ENCODE measurements around the gene SULT1C3.
A peak's percentile ranks its signal among the peaks of the same experiment; 100 is the strongest.

The SULT1C3 gene

DNA sequence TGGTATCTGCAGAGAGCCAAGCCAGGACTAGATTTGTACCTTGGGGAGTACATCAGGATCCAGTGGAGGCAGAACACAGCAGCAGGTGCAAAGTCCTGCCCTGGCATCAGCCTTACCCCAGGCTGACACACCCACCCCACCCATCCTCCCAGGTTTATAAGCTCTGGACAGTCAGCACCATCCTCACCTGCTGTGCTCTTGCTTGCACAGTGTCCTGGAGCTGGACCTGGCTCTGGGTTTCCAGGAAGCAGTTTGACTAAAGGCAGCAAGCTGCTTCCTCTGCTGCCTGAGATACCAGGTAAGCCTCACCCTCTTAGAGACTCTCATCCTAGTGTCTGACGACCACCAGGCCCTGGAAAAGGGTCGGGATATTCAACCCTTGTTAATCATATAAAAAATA lies at the start of gene SULT1C3:
TSS of gene SULT1C3 (plus strand) at position 183 of the 400 bp plus-strand sequence. CDS start 7,227 bp downstream, outside the sequence.
- no peak for DNase-seq (ENCODE audit: low spot score)

GRCh38 chr2:108193251-108193650 lies 46.5 kb upstream of the SULT1C3 start:
- no peak for DNase-seq (ENCODE audit: low spot score)

DNA sequence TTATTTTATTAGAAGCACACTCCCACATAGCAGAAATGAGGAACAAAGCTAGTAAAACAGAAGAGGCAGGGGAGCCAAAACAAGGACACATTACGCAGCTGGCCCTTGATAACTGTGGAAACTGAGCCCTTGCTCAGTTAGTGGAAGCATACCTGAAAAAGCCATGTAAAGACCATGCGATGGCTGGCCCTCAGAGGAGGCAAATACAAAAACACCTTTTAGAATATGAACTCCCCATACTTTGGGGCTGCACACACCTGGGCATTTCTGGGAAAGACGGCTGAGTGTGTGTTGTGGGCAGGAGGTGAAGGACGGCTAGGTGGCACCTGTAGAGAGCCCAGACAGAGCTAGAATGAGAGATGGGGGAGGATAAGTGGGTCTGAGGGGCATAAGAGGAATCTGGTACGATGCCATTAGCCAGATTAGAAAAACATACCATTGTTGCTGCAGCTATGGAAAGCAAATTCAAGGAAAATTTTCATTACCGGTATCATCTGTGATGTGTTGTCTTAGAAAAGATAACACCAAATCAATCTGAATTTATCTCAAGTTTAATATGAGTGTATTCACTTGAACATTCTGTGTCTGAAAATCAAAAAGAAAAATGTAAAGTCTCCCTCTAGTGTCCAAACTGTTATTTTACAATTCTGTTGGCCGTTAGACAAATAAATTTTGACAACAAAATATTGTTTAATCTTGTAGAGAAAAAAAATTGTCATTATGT lies 45.2 kb upstream of the SULT1C3 start:
- DNase-seq (ENCODE audit: low spot score), result no peak

DNA sequence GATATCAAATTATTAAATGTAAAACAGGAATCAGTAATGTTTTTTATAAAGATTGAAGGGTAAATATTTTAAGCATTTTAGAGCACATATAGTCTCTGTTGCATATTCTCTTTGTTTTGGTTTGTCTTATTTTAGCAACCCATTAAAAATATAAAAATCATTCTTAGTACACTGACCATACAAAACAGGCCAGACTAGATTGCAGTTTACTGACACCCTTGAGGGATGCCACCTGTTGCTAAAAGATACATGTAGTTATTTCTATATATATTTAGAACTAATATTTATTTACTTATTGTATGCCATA lies 44.7 kb upstream of the SULT1C3 start:
- DNase-seq (ENCODE audit: low spot score), result no peak

DNA sequence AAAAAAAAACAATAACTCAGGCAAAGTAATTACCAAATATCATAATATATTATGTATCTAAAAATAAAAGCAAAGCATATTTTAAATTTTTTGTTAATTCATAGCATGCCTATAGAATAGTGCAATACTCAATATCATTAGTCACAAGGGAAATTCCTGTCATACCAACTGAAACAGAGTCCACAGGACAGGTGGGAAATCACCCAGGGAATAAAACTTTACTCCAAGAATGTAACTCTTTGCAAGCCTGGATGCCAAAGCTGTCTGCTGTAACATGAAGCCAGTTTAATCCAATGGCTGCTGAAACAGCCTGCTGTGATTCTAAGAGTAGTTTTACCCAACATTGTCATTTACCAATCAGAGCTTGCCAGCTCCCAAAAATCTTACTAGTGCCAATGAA lies 40.0 kb upstream of the SULT1C3 start:
- DNase-seq (ENCODE audit: low spot score), result no peak

DNA sequence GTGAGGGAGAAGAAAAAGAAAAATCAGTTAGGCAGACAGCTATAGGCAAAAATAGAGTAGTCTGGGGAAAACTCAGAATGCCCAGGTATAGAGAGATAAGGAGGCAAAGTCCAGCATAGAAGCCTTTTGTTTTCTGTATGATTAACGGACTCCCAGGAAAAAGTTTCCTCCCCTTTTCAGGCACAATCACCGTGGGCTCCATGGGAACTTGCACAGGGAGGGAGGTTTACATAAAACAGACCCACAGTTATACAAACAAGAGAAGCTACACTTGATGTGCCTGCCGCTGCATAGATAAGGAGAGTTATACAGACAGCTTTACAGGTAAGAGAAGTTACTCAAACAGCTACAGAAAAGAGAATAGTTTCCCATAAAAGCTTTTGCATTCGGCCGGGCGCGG lies 39.2 kb upstream of the SULT1C3 start:
- peak; percentile 6 for DNase-seq (ENCODE audit: low spot score)

DNA sequence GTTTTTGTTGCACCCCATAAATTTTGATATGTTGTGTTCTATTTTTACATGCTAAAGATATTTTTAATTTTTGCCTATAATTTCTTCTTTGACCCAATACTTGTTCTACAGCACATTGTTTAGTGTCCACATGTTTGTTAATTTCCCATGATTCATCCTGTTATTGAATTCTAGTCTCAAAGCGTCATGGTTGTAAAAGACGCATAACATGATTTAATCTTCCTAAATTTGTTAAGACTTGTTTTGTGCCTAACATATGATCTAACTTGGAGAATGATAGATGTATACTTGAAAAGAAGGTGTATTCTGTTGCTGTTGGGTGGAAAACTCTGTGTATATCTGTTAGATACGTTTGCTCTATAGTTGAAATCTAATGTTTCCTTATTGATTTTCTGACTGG lies 27.1 kb upstream of the SULT1C3 start:
- DNase-seq (ENCODE audit: low spot score), result no peak

DNA sequence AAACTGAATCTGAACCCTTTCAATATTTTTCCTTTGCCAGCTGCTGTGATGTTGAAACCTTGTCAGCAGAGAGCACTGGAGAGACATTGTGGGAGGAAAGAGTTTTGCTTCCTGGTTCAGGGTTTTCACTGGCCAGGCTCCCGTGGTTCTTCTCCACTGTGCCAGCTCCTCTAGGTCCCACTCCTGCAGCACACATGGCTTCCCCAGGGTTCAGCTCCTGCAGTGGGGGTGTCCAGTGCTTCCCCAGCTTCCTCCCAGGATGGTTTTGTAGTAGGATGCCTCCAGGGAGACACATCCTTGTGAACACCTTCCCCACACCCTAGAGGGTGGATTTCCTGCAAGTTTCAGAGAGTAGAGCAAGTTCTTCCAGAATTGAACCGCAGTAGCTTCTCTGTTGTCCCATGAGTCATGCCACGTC lies 24.0 kb upstream of the SULT1C3 start:
- peak; percentile 17 for DNase-seq (ENCODE audit: low spot score)

- no peak for DNase-seq (ENCODE audit: low spot score)
Measured at GRCh38 chr2:108217211-108217610, 22.6 kb upstream of the SULT1C3 start.

DNA sequence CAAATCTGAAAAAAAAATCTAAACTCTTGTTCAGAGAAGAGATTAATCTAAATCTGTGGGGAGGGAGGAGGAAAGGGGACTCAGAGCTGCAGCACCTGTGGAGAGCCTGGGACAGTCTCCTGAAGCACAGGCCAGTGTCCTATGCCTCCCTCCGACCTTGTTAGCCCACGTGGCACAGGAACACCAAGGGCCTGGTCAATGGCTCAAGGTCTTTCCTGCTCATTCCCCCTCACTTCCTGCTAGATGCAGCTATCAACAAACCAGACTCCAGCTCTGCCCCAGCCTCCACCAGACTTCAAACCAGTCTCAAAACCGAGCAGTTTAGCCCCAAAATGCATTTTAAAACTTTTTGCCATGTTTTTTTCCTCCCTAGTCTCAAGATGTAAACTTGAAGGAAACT lies 20.1 kb upstream of the SULT1C3 start:
- DNase-seq (ENCODE audit: low spot score), result no peak

- no peak for DNase-seq (ENCODE audit: low spot score)
Measured at GRCh38 chr2:108220191-108220590, 19.6 kb upstream of the SULT1C3 start.

- DNase-seq (ENCODE audit: low spot score), result no peak
Measured at GRCh38 chr2:108220942-108221541, 18.7 kb upstream of the SULT1C3 start.

GRCh38 chr2:108222261-108222660 lies 17.5 kb upstream of the SULT1C3 start:
- DNase-seq (ENCODE audit: low spot score), result no peak

- DNase-seq (ENCODE audit: low spot score), result no peak
Measured at GRCh38 chr2:108223573-108223972, 16.2 kb upstream of the SULT1C3 start.

- no peak for DNase-seq (ENCODE audit: low spot score)
Measured at GRCh38 chr2:108224022-108224421, 15.7 kb upstream of the SULT1C3 start.

- DNase-seq (ENCODE audit: low spot score), result no peak
Measured at GRCh38 chr2:108226564-108226963, 13.2 kb upstream of the SULT1C3 start.

DNA sequence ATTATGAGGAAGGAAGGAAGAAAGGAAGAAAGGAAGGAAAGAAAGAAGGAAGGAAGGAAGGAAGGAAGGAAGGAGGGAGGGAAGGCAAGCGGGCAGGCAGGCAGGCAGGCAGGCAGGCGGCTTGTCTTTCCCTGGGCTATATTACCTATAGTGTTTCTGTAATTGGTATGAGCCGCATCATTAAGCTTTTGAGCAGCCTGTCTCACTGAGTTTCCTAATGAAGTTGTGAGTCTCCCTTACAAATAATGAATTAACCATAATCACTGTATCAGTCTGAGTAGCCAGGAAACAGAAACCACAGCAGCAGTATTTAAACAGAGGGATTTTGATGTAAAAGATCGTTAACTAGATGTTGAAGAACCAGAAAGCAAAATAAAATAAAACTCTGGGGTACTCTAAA lies 11.8 kb upstream of the SULT1C3 start:
- no peak for DNase-seq (ENCODE audit: low spot score)

GRCh38 chr2:108228537-108228936 lies 11.2 kb upstream of the SULT1C3 start:
- no peak for DNase-seq (ENCODE audit: low spot score)

GRCh38 chr2:108229875-108230274 lies 9.9 kb upstream of the SULT1C3 start:
- DNase-seq (ENCODE audit: low spot score), result no peak

DNA sequence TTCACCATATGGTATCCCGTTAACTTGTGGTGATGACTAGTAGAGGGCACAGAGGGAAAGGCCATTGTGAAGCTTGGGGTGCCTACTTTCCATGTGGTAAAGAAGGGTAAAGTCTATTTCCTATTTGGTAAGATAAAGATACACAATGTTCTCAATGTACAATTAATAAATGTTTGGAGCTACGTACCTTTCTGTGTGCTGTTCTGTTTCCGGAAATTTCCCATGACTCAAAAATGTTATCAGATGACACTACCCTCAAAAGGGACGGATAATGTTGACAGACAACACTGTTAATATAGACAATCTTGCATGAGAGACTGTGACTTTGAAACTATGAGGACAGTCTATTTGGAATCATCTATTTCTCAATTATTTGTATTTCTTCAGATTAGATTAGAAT lies 4.2 kb upstream of the SULT1C3 start:
- no peak for DNase-seq (ENCODE audit: low spot score)

GRCh38 chr2:108236676-108237335 lies 3.0 kb upstream of the SULT1C3 start:
- no peak for DNase-seq (ENCODE audit: low spot score)

DNA sequence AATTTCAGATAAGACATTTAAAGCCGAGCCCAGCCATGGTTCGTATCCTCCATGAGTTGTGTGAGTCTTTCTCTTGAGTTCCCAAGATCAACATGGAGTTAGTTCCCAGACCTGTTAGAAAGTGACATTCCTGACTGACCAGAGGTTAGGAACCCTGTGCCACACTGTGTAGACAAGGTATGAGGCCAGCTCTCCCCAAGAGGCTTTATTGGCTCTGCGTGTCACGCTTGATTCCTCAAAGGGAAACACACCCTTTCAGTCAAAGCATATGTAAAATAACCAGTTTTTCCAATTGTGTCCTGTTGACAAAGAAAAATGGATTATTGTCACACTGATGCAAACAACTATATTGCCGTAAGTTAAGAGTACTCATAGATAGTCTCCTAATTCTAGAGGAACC lies 1.2 kb downstream of the SULT1C3 start:
- DNase-seq (ENCODE audit: low spot score), result no peak

- no peak for DNase-seq (ENCODE audit: low spot score)
Measured at GRCh38 chr2:108243566-108243965, 3.8 kb downstream of the SULT1C3 start.

All from HuH-7.5 (cell line).